Measurements from ENCODE around the gene LRRC66. TPM values are rescaled to one million over a fixed set of nuclear protein-coding genes. Genes with fewer than 3 reads are reported as not detected.

Gene LRRC66
- polyA plus RNA-seq, 3 donors = 0.03 TPM; not detected in 2

GRCh38 chr4:52001616-52002015 lies 18.5 kb downstream of the LRRC66 start:
- Histone ChIP-seq H3K4me3 (replicated peaks in 1 of 3; ENCODE audit: low read depth in 2 of 3, low read length in 3 of 3) (no peak overlapping the region), H3K4me1 (ENCODE audit: control insufficient read depth in 1 of 2, insufficient read depth in 2 of 2, low read length in 2 of 2) (no peaks in the 10 kb centered on the region), H3K9me3 (replicated peaks in 1 of 2; ENCODE audit: control insufficient read depth in 1 of 2, insufficient read depth in 1 of 2, low read length in 2 of 2) (no peaks in the 10 kb centered on the region), H3K79me2 (ENCODE audit: insufficient read depth, low read length) (no peaks in the 10 kb centered on the region), H2AFZ (ENCODE audit: insufficient read depth, low read depth, low read length, poor library complexity, severe bottlenecking) (no peak overlapping the region), H3K9ac (ENCODE audit: insufficient read depth, low read length, poor library complexity, severe bottlenecking) (no peak overlapping the region), H3K4me2 (replicated peaks; ENCODE audit: extremely low read depth, low read length, poor library complexity, severe bottlenecking) (no peak overlapping the region), H3K27ac (ENCODE audit: low read depth in 1 of 2, low read length in 2 of 2) (no peak overlapping the region), H3K36me3 (replicated peaks in 1 of 2; ENCODE audit: control insufficient read depth in 1 of 2, insufficient read depth in 2 of 2, low read length in 2 of 2) (no peaks in the 10 kb centered on the region), H4K20me1 (ENCODE audit: insufficient read depth, low read length) (no peaks in the 10 kb centered on the region), H3K27me3 (ENCODE audit: control insufficient read depth in 2 of 2, insufficient read depth in 2 of 2, low read length in 2 of 2) (no peaks in the 10 kb centered on the region)
- peaks cover 0 to 2% (median 0%) of the 10 kb centered on the region in 3 donors for H3K27me3 Mint-ChIP-seq (ENCODE audit: low read depth in 3 of 3)
- no peak overlapping the region for H3K27ac Mint-ChIP-seq
- no peak for DNase-seq
- no peak for TF ChIP-seq CTCF (IDR thresholded peaks at IDR 0.05)
- intact Hi-C loops (cut with micrococcal nuclease) = no loop called here
- H3K4me3 Mint-ChIP-seq = no peak overlapping the region
- no peaks in the 10 kb centered on the region for H3K36me3 Mint-ChIP-seq
- no CpG with 5 or more reads among the region's 2 CpGs for WGBS (ENCODE audit: insufficient coverage)
- no peaks in the 10 kb centered on the region for H3K4me1 Mint-ChIP-seq
- H3K9me3 Mint-ChIP-seq = peaks cover 0 to 4% (median 0%) of the 10 kb centered on the region in 7 donors

GRCh38 chr4:51999250-51999649 lies 20.9 kb downstream of the LRRC66 start:
- no CpG with 5 or more reads among the region's 5 CpGs for WGBS (ENCODE audit: insufficient coverage)
- Histone ChIP-seq H3K79me2 (ENCODE audit: insufficient read depth, low read length) (no peaks in the 10 kb centered on the region), H3K27me3 (ENCODE audit: control insufficient read depth in 2 of 2, insufficient read depth in 2 of 2, low read length in 2 of 2) (no peaks in the 10 kb centered on the region), H3K4me3 (replicated peaks in 1 of 3; ENCODE audit: low read depth in 2 of 3, low read length in 3 of 3) (no peak overlapping the region), H3K9me3 (replicated peaks in 1 of 2; ENCODE audit: control insufficient read depth in 1 of 2, insufficient read depth in 1 of 2, low read length in 2 of 2) (no peaks in the 10 kb centered on the region), H3K4me1 (ENCODE audit: control insufficient read depth in 1 of 2, insufficient read depth in 2 of 2, low read length in 2 of 2) (no peaks in the 10 kb centered on the region), H4K20me1 (ENCODE audit: insufficient read depth, low read length) (no peaks in the 10 kb centered on the region), H2AFZ (ENCODE audit: insufficient read depth, low read depth, low read length, poor library complexity, severe bottlenecking) (no peak overlapping the region), H3K9ac (ENCODE audit: insufficient read depth, low read length, poor library complexity, severe bottlenecking) (no peak overlapping the region), H3K27ac (ENCODE audit: low read depth in 1 of 2, low read length in 2 of 2) (no peak overlapping the region), H3K36me3 (replicated peaks in 1 of 2; ENCODE audit: control insufficient read depth in 1 of 2, insufficient read depth in 2 of 2, low read length in 2 of 2) (no peaks in the 10 kb centered on the region), H3K4me2 (replicated peaks; ENCODE audit: extremely low read depth, low read length, poor library complexity, severe bottlenecking) (no peak overlapping the region)
- no peak for TF ChIP-seq CTCF (IDR thresholded peaks at IDR 0.05)
- Mint-ChIP-seq H3K9me3 (peaks cover 0 to 5% (median 1%) of the 10 kb centered on the region in 7 donors), H3K36me3 (no peaks in the 10 kb centered on the region), H3K27me3 (ENCODE audit: low read depth in 3 of 3) (peaks cover 0 to 2% (median 1%) of the 10 kb centered on the region in 3 donors), H3K4me3 (no peak overlapping the region), H3K4me1 (no peaks in the 10 kb centered on the region), H3K27ac (no peak overlapping the region)
- no peak for DNase-seq
- intact Hi-C loops (cut with micrococcal nuclease) = no loop called here
